AG09309 (cell line): ENCODE measurements around the gene UHMK1.
"Not testable (repeated sequence)": the region's sequence is repeated elsewhere in the genome, so short reads cannot be mapped to it uniquely, and the experiment has no call there.

Source experiments
- DNase-seq: peaks from one replicate; pipeline ENCODE4 v3.0.0-alpha.2; 2010; ENCODE audit warnings: low read depth
- H3K4me3 ChIP-seq: 2 replicates; pipeline ENCODE4 v1.5.1; 2011; ENCODE audit warnings: mild to moderate bottlenecking, low read depth, low read length, moderate library complexity; ENCODE audit not compliant: control insufficient read depth
- CTCF ChIP-seq: IDR thresholded peaks from 2 replicates; pipeline ENCODE4 v1.5.1; 2011; ENCODE audit warnings: mild to moderate bottlenecking, low read depth, low read length, inconsistent platforms; ENCODE audit not compliant: insufficient read depth, control insufficient read depth; ENCODE audit errors: missing control alignments

The UHMK1 gene

GRCh38 chr1:162497723-162498495 lies at the start of gene UHMK1:
Gene UHMK1, plus strand, starts transcription at chr1:162497818. Its CDS starts 183 bp downstream, at chr1:162498001.
- no peak for TF ChIP-seq CTCF
- peak; percentile 57 for DNase-seq
- peak within 1 kb of the TSS; percentile 64 for H3K4me3 ChIP-seq

GRCh38 chr1:162454361-162454760 lies 43.3 kb upstream of the UHMK1 start:
- DNase-seq, H3K4me3 ChIP-seq: not testable (repeated sequence)

- H3K4me3 ChIP-seq: no peak overlapping the region
- DNase-seq: no peak
- no peak for TF ChIP-seq CTCF
Measured at GRCh38 chr1:162456323-162456722, 41.3 kb upstream of the UHMK1 start.

- no peak for DNase-seq
- TF ChIP-seq CTCF: no peak
Measured at GRCh38 chr1:162458236-162458635, 39.4 kb upstream of the UHMK1 start.

GRCh38 chr1:162462425-162462824 lies 35.2 kb upstream of the UHMK1 start:
- not testable (repeated sequence) for H3K4me3 ChIP-seq, DNase-seq

More at GRCh38 chr1:162458236-162458635, 39.4 kb upstream of the UHMK1 start:
- H3K4me3 ChIP-seq: no peak overlapping the region

GRCh38 chr1:162463021-162463420 lies 34.6 kb upstream of the UHMK1 start:
- no peak for DNase-seq
- TF ChIP-seq CTCF: no peak
- no peak overlapping the region for H3K4me3 ChIP-seq

GRCh38 chr1:162466797-162467196 lies 30.8 kb upstream of the UHMK1 start:
- DNase-seq: no peak
- no peak overlapping the region for H3K4me3 ChIP-seq
- TF ChIP-seq CTCF: no peak

GRCh38 chr1:162470216-162470615 lies 27.4 kb upstream of the UHMK1 start:
- TF ChIP-seq CTCF: no peak
- no peak for DNase-seq

More at GRCh38 chr1:162470216-162470615, 27.4 kb upstream of the UHMK1 start:
- no peak overlapping the region for H3K4me3 ChIP-seq
